SU-DHL-6 (cell line): ENCODE results near the gene BAIAP2L1.

Experiments
- CTCF ChIP-seq: fragments of 200-600 bp; sonication (generic); IDR thresholded peaks from one replicate; pipeline ENCODE4 v1.5.1; 2017; ENCODE audit warnings: antibody characterized with exemption, mild to moderate bottlenecking, low read length, moderate library complexity; ENCODE audit not compliant: insufficient read depth, poor library complexity, severe bottlenecking
- EZH2phosphoT487 ChIP-seq: fragments of 200-600 bp; sonication (generic), shearing (Covaris generic); conservative IDR thresholded peaks from 2 replicates; pipeline ENCODE4 v1.6.1; 2018; ENCODE audit warnings: mild to moderate bottlenecking, antibody characterized with exemption, low read length, moderate library complexity, mixed read lengths

- no peak for TF ChIP-seq CTCF
- no peak for TF ChIP-seq EZH2phosphoT487
Measured at GRCh38 chr7:98305951-98306535, 94.8 kb downstream of the BAIAP2L1 start.
